DND-41 (cell line): ENCODE measurements around the gene ADGRG7.

Experiments
- ATAC-seq: fragments of 200-7000 bp; cut with Tn5 transposase; 3 replicates; pipeline ENCODE4 v1.9.1; 2021; ENCODE audit warnings: low read depth; ENCODE audit not compliant: insufficient read depth
- DNase-seq: peaks from one replicate; pipeline ENCODE4 v3.0.0-alpha.2; 2020
- H2AFZ ChIP-seq: 2 replicates; pipeline ENCODE4 v1.6.0; 2012; ENCODE audit warnings: low read depth, low read length
- H3K27ac ChIP-seq: 2 replicates; pipeline ENCODE4 v1.5.1; 2012; ENCODE audit warnings: low read length, inconsistent platforms
- H3K27me3 ChIP-seq: fragments of 200-600 bp; sonication (generic); 2 replicates; pipeline ENCODE4 v1.6.0; 2012; ENCODE audit warnings: low read length, mild to moderate bottlenecking, inconsistent platforms; ENCODE audit not compliant: insufficient read depth, poor library complexity
- H3K36me3 ChIP-seq: 2 replicates; pipeline ENCODE4 v1.5.1; 2012; ENCODE audit warnings: low read length, inconsistent platforms; ENCODE audit not compliant: insufficient read depth
- H3K4me1 ChIP-seq: 2 replicates; pipeline ENCODE4 v1.5.1; 2012; ENCODE audit warnings: mild to moderate bottlenecking, low read length; ENCODE audit not compliant: insufficient read depth
- H3K4me2 ChIP-seq: 2 replicates; pipeline ENCODE4 v1.6.0; 2012; ENCODE audit warnings: mild to moderate bottlenecking, moderate library complexity, low read length, inconsistent platforms; ENCODE audit not compliant: insufficient read depth
- H3K4me3 ChIP-seq, 2 experiments: fragments of 200-600 bp in 1 of 2; shearing (Covaris generic) in 1 of 2; 2 replicates each; pipeline ENCODE4 v1.5.1; 2012 to 2016; ENCODE audit warnings: inconsistent platforms in 2 of 2, low read length in 2 of 2, mild to moderate bottlenecking in 2 of 2, low read depth in 1 of 2, moderate library complexity in 1 of 2
- H3K79me2 ChIP-seq: 2 replicates; pipeline ENCODE4 v1.6.0; 2012; ENCODE audit warnings: low read length, inconsistent platforms; ENCODE audit not compliant: insufficient read depth
- H3K9ac ChIP-seq: 2 replicates; pipeline ENCODE4 v1.6.0; 2012; ENCODE audit warnings: low read depth, mild to moderate bottlenecking, inconsistent platforms, low read length, moderate library complexity
- H3K9me3 ChIP-seq: 2 replicates; pipeline ENCODE4 v1.5.1; 2012; ENCODE audit warnings: low read length, moderate library complexity, mild to moderate bottlenecking, inconsistent platforms; ENCODE audit not compliant: insufficient read depth, severe bottlenecking
- H4K20me1 ChIP-seq: 2 replicates; pipeline ENCODE4 v1.6.0; 2012; ENCODE audit warnings: low read length; ENCODE audit not compliant: insufficient read depth
- EZH2 ChIP-seq: IDR thresholded peaks from 3 replicates; pipeline ENCODE4 v1.6.1; 2012; ENCODE audit warnings: borderline replicate concordance, low read depth, mild to moderate bottlenecking, moderate library complexity, low read length, inconsistent platforms; ENCODE audit not compliant: severe bottlenecking
- TF ChIP-seq, protein P1 (sequence below): IDR thresholded peaks from 2 replicates; pipeline ENCODE4 v1.5.1; 2012; ENCODE audit warnings: borderline replicate concordance, low read length, moderate library complexity, mild to moderate bottlenecking; ENCODE audit not compliant: poor library complexity, severe bottlenecking; ENCODE audit errors: extremely low read depth

The ADGRG7 gene

DNA sequence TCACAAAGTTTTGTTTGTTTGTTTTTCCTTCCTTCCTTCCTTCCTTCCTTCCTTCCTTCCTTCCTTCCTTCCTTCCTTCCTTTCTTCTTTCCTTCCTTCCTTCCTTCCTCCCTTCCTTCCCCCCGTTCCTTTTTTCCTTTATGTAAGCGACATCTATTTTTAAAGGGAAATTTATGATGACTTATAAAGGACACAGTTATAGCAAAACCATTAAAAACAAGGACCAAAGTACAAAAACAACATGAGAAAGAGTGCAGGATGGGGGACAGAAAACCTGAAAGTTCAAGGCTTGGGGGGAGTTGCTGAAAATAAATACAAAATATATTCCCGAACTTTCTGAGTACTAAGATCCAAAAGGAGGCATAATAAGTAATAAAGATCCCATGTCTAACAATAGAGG is 1.8 kb downstream of the ADGRG7 start:
- Histone ChIP-seq H3K9me3 (no peaks in the 10 kb centered on the region), H3K36me3 (no peaks in the 10 kb centered on the region), H2AFZ (no peak overlapping the region), H3K79me2 (no peaks in the 10 kb centered on the region), H3K4me2 (no peak overlapping the region), H3K9ac (no peak overlapping the region), H3K4me1 (peaks cover 6% of the 10 kb centered on the region; the same call in 1 of the 2 replicates), H4K20me1 (no peaks in the 10 kb centered on the region), H3K27me3 (no peaks in the 10 kb centered on the region), H3K4me3 (no peak overlapping the region), H3K27ac (no peak overlapping the region)
- no peak for DNase-seq
- TF ChIP-seq, protein P1, sequence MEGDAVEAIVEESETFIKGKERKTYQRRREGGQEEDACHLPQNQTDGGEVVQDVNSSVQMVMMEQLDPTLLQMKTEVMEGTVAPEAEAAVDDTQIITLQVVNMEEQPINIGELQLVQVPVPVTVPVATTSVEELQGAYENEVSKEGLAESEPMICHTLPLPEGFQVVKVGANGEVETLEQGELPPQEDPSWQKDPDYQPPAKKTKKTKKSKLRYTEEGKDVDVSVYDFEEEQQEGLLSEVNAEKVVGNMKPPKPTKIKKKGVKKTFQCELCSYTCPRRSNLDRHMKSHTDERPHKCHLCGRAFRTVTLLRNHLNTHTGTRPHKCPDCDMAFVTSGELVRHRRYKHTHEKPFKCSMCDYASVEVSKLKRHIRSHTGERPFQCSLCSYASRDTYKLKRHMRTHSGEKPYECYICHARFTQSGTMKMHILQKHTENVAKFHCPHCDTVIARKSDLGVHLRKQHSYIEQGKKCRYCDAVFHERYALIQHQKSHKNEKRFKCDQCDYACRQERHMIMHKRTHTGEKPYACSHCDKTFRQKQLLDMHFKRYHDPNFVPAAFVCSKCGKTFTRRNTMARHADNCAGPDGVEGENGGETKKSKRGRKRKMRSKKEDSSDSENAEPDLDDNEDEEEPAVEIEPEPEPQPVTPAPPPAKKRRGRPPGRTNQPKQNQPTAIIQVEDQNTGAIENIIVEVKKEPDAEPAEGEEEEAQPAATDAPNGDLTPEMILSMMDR = no peak
- no peak for TF ChIP-seq EZH2
- ATAC-seq = no peak

GRCh38 chr3:100613721-100614390 is 4.5 kb downstream of the ADGRG7 start:
- no peak overlapping the region for H3K4me2 ChIP-seq
- no peak for TF ChIP-seq EZH2
- TF ChIP-seq, protein P1 = no peak
- H3K4me3 ChIP-seq = no peak overlapping the region
- H4K20me1 ChIP-seq = no peaks in the 10 kb centered on the region
- DNase-seq (no peak), ATAC-seq (no peak)
- no peaks in the 10 kb centered on the region for H3K27me3 ChIP-seq
- H3K79me2 ChIP-seq = no peaks in the 10 kb centered on the region
- H2AFZ ChIP-seq = no peak overlapping the region
- H3K9me3 ChIP-seq = no peaks in the 10 kb centered on the region
- no peak overlapping the region for H3K9ac ChIP-seq
- H3K36me3 ChIP-seq = no peaks in the 10 kb centered on the region
- H3K27ac ChIP-seq = no peak overlapping the region
- H3K4me1 ChIP-seq = peaks cover 6% of the 10 kb centered on the region; the same call in 1 of the 2 replicates

- Histone ChIP-seq H2AFZ (no peak overlapping the region), H3K9me3 (no peaks in the 10 kb centered on the region), H3K4me3 (no peak overlapping the region), H4K20me1 (no peaks in the 10 kb centered on the region), H3K4me1 (no peaks in the 10 kb centered on the region), H3K79me2 (no peaks in the 10 kb centered on the region), H3K27me3 (no peaks in the 10 kb centered on the region), H3K9ac (no peak overlapping the region), H3K27ac (no peak overlapping the region), H3K4me2 (no peak overlapping the region), H3K36me3 (no peaks in the 10 kb centered on the region)
- TF ChIP-seq EZH2 = no peak
- TF ChIP-seq, protein P1 = no peak
- ATAC-seq (no peak), DNase-seq (no peak)
These were observed 5.5 kb downstream of the ADGRG7 start for GRCh38 chr3:100614941-100615340.
